ENCODE data around the gene RBPJL.

GRCh38 chr20:45342855-45343531 lies 36.4 kb downstream of the RBPJL start:
- TF ChIP-seq CTCF (IDR thresholded peaks at IDR 0.05) (no peak), POLR2A (IDR thresholded peaks at IDR 0.05) (no peak), POLR2AphosphoS5 (IDR thresholded peaks at IDR 0.05) (no peak), EP300 (IDR thresholded peaks at IDR 0.05) (no peak)
